ENCODE results near the gene PRSS2. TPM values are rescaled to one million over a fixed set of nuclear protein-coding genes. Genes with fewer than 3 reads are reported as not detected.

PRSS2 gene
- total RNA-seq, 1 donor from 2014 or later, result not detected

DNA sequence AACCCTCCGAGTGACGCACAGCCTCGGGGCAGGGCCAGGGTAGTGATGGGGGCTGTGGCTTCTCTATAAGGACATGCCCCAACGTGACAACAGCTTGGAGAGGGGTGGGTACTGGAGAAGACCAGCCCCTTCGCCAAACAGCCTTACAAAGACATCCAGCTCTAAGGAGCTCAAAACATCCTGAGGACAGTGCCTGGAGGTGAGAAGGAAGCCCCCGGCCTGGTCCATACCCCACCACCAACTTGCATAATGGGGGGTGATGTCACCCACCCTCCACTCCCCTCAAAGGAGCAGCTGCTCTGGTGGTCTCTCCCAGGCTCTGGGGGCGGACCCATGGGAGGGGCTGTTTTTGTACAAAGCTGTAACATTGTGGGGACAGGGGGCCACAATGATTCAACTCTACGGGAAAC, 15.1 kb downstream of the PRSS2 start:
- Histone ChIP-seq H4K20me1 (ENCODE audit: insufficient read depth, low read length) (no peaks in the 10 kb centered on the region), H2AFZ (ENCODE audit: low read depth, low read length) (no peak overlapping the region), H3K4me2 (ENCODE audit: low read length) (no peak overlapping the region), H3K79me2 (ENCODE audit: insufficient read depth, low read length) (no peaks in the 10 kb centered on the region), H3K27me3 (ENCODE audit: insufficient read depth, low read length) (no peaks in the 10 kb centered on the region), H3K4me1 (ENCODE audit: insufficient read depth, low read length) (peaks cover 3% of the 10 kb centered on the region), H3K9me3 (ENCODE audit: insufficient read depth, low read depth, low read length) (no peaks in the 10 kb centered on the region), H3K9ac (ENCODE audit: low read length) (no peak overlapping the region), H3K36me3 (ENCODE audit: insufficient read depth, low read length) (no peaks in the 10 kb centered on the region), H3K4me3 (ENCODE audit: insufficient read depth, low read depth, low read length) (no peak overlapping the region), H3K27ac (ENCODE audit: low read depth, low read length) (no peak overlapping the region)
- Mint-ChIP-seq H3K4me3 (ENCODE audit: unreplicated experiment) (no peak overlapping the region), H3K9me3 (ENCODE audit: unreplicated experiment) (peaks cover 5% of the 10 kb centered on the region), H3K27me3 (ENCODE audit: low read depth, unreplicated experiment) (peaks cover 26% of the 10 kb centered on the region), H3K4me1 (ENCODE audit: low read depth, unreplicated experiment) (peaks cover 15% of the 10 kb centered on the region), H3K36me3 (ENCODE audit: low read depth, unreplicated experiment) (no peaks in the 10 kb centered on the region), H3K27ac (ENCODE audit: unreplicated experiment) (no peak overlapping the region)
- TF ChIP-seq EZH2 (IDR thresholded peaks at IDR 0.05; ENCODE audit: insufficient read depth, low read length), result no peak
- TF ChIP-seq, protein P1, sequence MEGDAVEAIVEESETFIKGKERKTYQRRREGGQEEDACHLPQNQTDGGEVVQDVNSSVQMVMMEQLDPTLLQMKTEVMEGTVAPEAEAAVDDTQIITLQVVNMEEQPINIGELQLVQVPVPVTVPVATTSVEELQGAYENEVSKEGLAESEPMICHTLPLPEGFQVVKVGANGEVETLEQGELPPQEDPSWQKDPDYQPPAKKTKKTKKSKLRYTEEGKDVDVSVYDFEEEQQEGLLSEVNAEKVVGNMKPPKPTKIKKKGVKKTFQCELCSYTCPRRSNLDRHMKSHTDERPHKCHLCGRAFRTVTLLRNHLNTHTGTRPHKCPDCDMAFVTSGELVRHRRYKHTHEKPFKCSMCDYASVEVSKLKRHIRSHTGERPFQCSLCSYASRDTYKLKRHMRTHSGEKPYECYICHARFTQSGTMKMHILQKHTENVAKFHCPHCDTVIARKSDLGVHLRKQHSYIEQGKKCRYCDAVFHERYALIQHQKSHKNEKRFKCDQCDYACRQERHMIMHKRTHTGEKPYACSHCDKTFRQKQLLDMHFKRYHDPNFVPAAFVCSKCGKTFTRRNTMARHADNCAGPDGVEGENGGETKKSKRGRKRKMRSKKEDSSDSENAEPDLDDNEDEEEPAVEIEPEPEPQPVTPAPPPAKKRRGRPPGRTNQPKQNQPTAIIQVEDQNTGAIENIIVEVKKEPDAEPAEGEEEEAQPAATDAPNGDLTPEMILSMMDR (IDR thresholded peaks at IDR 0.05; ENCODE audit: insufficient read depth, low read depth, low read length), result no peak
- FAIRE-seq (no peak), DNase-seq (ENCODE audit: low read depth) (no peak)

DNA sequence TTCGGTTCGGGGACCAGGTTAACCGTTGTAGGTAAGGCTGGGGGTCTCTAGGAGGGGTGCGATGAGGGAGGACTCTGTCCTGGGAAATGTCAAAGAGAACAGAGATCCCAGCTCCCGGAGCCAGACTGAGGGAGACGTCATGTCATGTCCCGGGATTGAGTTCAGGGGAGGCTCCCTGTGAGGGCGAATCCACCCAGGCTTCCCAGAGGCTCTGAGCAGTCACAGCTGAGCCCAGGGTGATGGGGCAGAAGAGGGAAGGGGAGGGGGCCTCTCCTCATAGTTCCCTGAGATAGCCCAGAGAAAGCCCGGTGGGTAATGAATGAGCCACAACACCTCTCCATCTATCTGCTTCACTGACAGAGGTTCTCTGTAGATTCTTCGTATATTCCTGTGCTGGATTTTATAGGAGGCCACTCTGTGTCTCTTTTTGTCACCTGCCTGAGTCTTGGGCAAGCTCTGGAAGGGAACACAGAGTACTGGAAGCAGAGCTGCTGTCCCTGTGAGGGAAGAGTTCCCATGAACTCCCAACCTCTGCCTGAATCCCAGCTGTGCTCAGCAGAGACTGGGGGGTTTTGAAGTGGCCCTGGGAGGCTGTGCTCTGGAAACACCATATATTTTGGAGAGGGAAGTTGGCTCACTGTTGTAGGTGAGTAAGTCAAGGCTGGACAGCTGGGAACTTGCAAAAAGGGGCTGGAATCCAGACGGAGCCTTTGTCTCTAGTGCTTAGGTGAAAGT, 16.4 kb downstream of the PRSS2 start:
- Mint-ChIP-seq H3K36me3 (ENCODE audit: low read depth, unreplicated experiment) (no peaks in the 10 kb centered on the region), H3K4me3 (ENCODE audit: unreplicated experiment) (no peak overlapping the region), H3K27me3 (ENCODE audit: low read depth, unreplicated experiment) (peaks cover 25% of the 10 kb centered on the region), H3K4me1 (ENCODE audit: low read depth, unreplicated experiment) (peaks cover 19% of the 10 kb centered on the region), H3K9me3 (ENCODE audit: unreplicated experiment) (peaks cover 5% of the 10 kb centered on the region), H3K27ac (ENCODE audit: unreplicated experiment) (no peak overlapping the region)
- no peak overlapping the region for H3K9ac ChIP-seq (ENCODE audit: low read length)
- H3K4me3 ChIP-seq (ENCODE audit: insufficient read depth, low read depth, low read length), result no peak overlapping the region
- FAIRE-seq (no peak), DNase-seq (ENCODE audit: low read depth) (no peak)
- H3K9me3 ChIP-seq (ENCODE audit: insufficient read depth, low read depth, low read length), result no peaks in the 10 kb centered on the region
- H3K4me1 ChIP-seq (ENCODE audit: insufficient read depth, low read length), result peaks cover 3% of the 10 kb centered on the region
- H3K27me3 ChIP-seq (ENCODE audit: insufficient read depth, low read length), result no peaks in the 10 kb centered on the region
- no peak for TF ChIP-seq EZH2 (IDR thresholded peaks at IDR 0.05; ENCODE audit: insufficient read depth, low read length)
- H3K36me3 ChIP-seq (ENCODE audit: insufficient read depth, low read length), result no peaks in the 10 kb centered on the region
- no peaks in the 10 kb centered on the region for H3K79me2 ChIP-seq (ENCODE audit: insufficient read depth, low read length)
- no peak overlapping the region for H2AFZ ChIP-seq (ENCODE audit: low read depth, low read length)
- no peak overlapping the region for H3K27ac ChIP-seq (ENCODE audit: low read depth, low read length)
- no peak overlapping the region for H3K4me2 ChIP-seq (ENCODE audit: low read length)
- H4K20me1 ChIP-seq (ENCODE audit: insufficient read depth, low read length), result no peaks in the 10 kb centered on the region

DNA sequence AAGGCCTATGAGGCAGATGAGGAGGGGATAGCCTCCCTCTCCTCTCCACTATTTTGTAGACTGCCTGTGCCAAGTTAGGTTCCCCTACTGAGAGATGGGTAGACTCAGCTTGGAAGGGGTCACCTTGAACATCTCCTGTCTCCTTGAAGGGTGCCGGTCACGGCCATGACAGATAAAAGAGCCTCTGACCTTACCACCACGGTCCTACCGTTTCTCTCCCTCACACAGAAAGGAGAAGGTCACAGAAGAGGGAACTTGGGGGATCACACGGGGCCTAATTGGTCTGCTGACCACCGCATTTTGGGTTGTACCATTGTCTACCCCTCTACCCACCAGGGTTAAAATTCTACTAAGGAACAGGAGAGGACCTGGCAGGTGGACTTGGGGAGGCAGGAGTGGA, 17.0 kb downstream of the PRSS2 start:
- H3K4me3 ChIP-seq (ENCODE audit: insufficient read depth, low read depth, low read length), result no peak overlapping the region
- Mint-ChIP-seq H3K4me1 (ENCODE audit: low read depth, unreplicated experiment) (peaks cover 24% of the 10 kb centered on the region), H3K27me3 (ENCODE audit: low read depth, unreplicated experiment) (peaks cover 23% of the 10 kb centered on the region), H3K9me3 (ENCODE audit: unreplicated experiment) (peaks cover 5% of the 10 kb centered on the region), H3K27ac (ENCODE audit: unreplicated experiment) (no peak overlapping the region), H3K36me3 (ENCODE audit: low read depth, unreplicated experiment) (no peaks in the 10 kb centered on the region), H3K4me3 (ENCODE audit: unreplicated experiment) (no peak overlapping the region)
- H3K79me2 ChIP-seq (ENCODE audit: insufficient read depth, low read length), result no peaks in the 10 kb centered on the region
- H3K9ac ChIP-seq (ENCODE audit: low read length), result no peak overlapping the region
- no peak overlapping the region for H2AFZ ChIP-seq (ENCODE audit: low read depth, low read length)
- TF ChIP-seq, protein P1 (IDR thresholded peaks at IDR 0.05; ENCODE audit: insufficient read depth, low read depth, low read length), result no peak
- no peak for TF ChIP-seq EZH2 (IDR thresholded peaks at IDR 0.05; ENCODE audit: insufficient read depth, low read length)
- no peaks in the 10 kb centered on the region for H3K36me3 ChIP-seq (ENCODE audit: insufficient read depth, low read length)
- FAIRE-seq (no peak), DNase-seq (ENCODE audit: low read depth) (no peak)
- H4K20me1 ChIP-seq (ENCODE audit: insufficient read depth, low read length), result no peaks in the 10 kb centered on the region
- H3K9me3 ChIP-seq (ENCODE audit: insufficient read depth, low read depth, low read length), result no peaks in the 10 kb centered on the region
- no peaks in the 10 kb centered on the region for H3K27me3 ChIP-seq (ENCODE audit: insufficient read depth, low read length)
- peaks cover 2% of the 10 kb centered on the region for H3K4me1 ChIP-seq (ENCODE audit: insufficient read depth, low read length)
- no peak overlapping the region for H3K4me2 ChIP-seq (ENCODE audit: low read length)
- H3K27ac ChIP-seq (ENCODE audit: low read depth, low read length), result no peak overlapping the region

Data from astrocyte (in vitro differentiated cells and primary cell).